GM23338 (cell line): ENCODE data around the gene CTF1. TPM values are rescaled to one million over a fixed set of nuclear protein-coding genes. Genes with fewer than 3 reads are reported as not detected.

Experiments
- ATAC-seq: fragments of 200-7000 bp; cut with Tn5 transposase; 3 replicates; pipeline ENCODE4 v1.9.1; 2020
- DNase-seq: peaks from one replicate; pipeline ENCODE4 v3.0.0-alpha.2; 2015; ENCODE audit warnings: low spot score
- H2AFZ ChIP-seq: fragments of 200-600 bp; sonication (generic); 2 replicates; pipeline ENCODE4 v1.8.0; 2016; ENCODE audit warnings: antibody characterized with exemption, mild to moderate bottlenecking, moderate library complexity
- H3F3A ChIP-seq: fragments of 200-600 bp; sonication (generic); replicated peaks from 2 replicates; pipeline ENCODE4 v1.8.0; 2017; ENCODE audit warnings: antibody characterized with exemption, mixed run types, low read depth
- H3K27ac ChIP-seq: fragments of 200-600 bp; sonication (generic); 2 replicates; pipeline ENCODE4 v1.6.1; 2016; ENCODE audit warnings: low read depth
- H3K27me3 ChIP-seq: fragments of 200-600 bp; sonication (generic); 2 replicates; pipeline ENCODE4 v1.8.0; 2016; ENCODE audit warnings: mild to moderate bottlenecking, mixed run types, moderate library complexity; ENCODE audit not compliant: insufficient read depth
- H3K36me3 ChIP-seq: fragments of 200-600 bp; sonication (generic); 2 replicates; pipeline ENCODE4 v1.8.0; 2016; ENCODE audit warnings: mild to moderate bottlenecking; ENCODE audit not compliant: insufficient read depth
- H3K4me1 ChIP-seq: fragments of 200-600 bp; sonication (generic); 2 replicates; pipeline ENCODE4 v1.8.0; 2016; ENCODE audit warnings: mild to moderate bottlenecking, moderate library complexity; ENCODE audit not compliant: insufficient read depth
- H3K4me2 ChIP-seq: fragments of 200-600 bp; sonication (generic); 2 replicates; pipeline ENCODE4 v1.7.1; 2017; ENCODE audit warnings: mixed run types
- H3K4me3 ChIP-seq: fragments of 200-600 bp; sonication (generic); 2 replicates; pipeline ENCODE4 v1.6.1; 2016; ENCODE audit warnings: mixed run types
- H3K79me2 ChIP-seq: fragments of 200-600 bp; sonication (generic); replicated peaks from 2 replicates; pipeline ENCODE4 v1.8.0; 2017; ENCODE audit warnings: mild to moderate bottlenecking; ENCODE audit not compliant: insufficient read depth
- H3K9me2 ChIP-seq: fragments of 200-600 bp; sonication (generic); 2 replicates; pipeline ENCODE4 v1.8.0; 2017; ENCODE audit not compliant: insufficient read depth
- H4K20me1 ChIP-seq: fragments of 200-600 bp; sonication (generic); replicated peaks from 2 replicates; pipeline ENCODE4 v1.8.0; 2017; ENCODE audit warnings: mild to moderate bottlenecking; ENCODE audit not compliant: insufficient read depth
- H3K27ac Mint-ChIP-seq: 2 replicates; pipeline ENCODE4 v1.8.0; 2020; ENCODE audit warnings: inconsistent platforms, mild to moderate bottlenecking, moderate library complexity, mixed read lengths
- H3K27me3 Mint-ChIP-seq: 3 replicates; pipeline ENCODE4 v1.8.0; 2022; ENCODE audit warnings: low read depth, mild to moderate bottlenecking, moderate library complexity, mixed read lengths, inconsistent platforms; ENCODE audit not compliant: insufficient read depth, poor library complexity
- H3K36me3 Mint-ChIP-seq: 3 replicates; pipeline ENCODE4 v1.8.0; 2021; ENCODE audit warnings: low read depth, mild to moderate bottlenecking, inconsistent platforms, moderate library complexity, mixed read lengths
- H3K4me1 Mint-ChIP-seq: 3 replicates; pipeline ENCODE4 v1.8.0; 2020; ENCODE audit warnings: mild to moderate bottlenecking, inconsistent platforms, mixed read lengths
- H3K4me3 Mint-ChIP-seq: 3 replicates; pipeline ENCODE4 v1.8.0; 2021; ENCODE audit warnings: moderate library complexity, mild to moderate bottlenecking, inconsistent platforms, mixed read lengths
- H3K9me3 Mint-ChIP-seq: 3 replicates; pipeline ENCODE4 v1.8.0; 2020; ENCODE audit warnings: moderate library complexity, mild to moderate bottlenecking, inconsistent platforms, mixed read lengths
- CREB1 ChIP-seq: fragments of 250-450 bp; sonication (Bioruptor Pico); IDR thresholded peaks from 2 replicates; pipeline ENCODE4 v1.5.0; 2020; ENCODE audit warnings: low read depth, mild to moderate bottlenecking, moderate library complexity
- CTCF ChIP-seq, 2 experiments: fragments of 200-600 bp in 1 of 2; sonication (generic) in 1 of 2; conservative IDR thresholded peaks; 2 replicates each; pipeline versions ENCODE4 v1.5.1 to v1.6.1; 2016 to 2017; ENCODE audit warnings: antibody characterized with exemption in 2 of 2, low read depth in 2 of 2, mild to moderate bottlenecking in 2 of 2, moderate library complexity in 1 of 2
- ETS1 ChIP-seq: IDR thresholded peaks from 2 replicates; pipeline ENCODE4 v1.6.1; 2016; ENCODE audit warnings: antibody characterized with exemption
- EZH2 ChIP-seq: fragments of 200-600 bp; sonication (generic); IDR thresholded peaks from one replicate; pipeline ENCODE4 v1.8.0; 2017; ENCODE audit warnings: antibody characterized with exemption, mild to moderate bottlenecking, low read depth; ENCODE audit not compliant: unreplicated experiment
- EZH2phosphoT487 ChIP-seq: fragments of 200-600 bp; sonication (generic); IDR thresholded peaks from one replicate; pipeline ENCODE4 v1.8.1; 2018; ENCODE audit warnings: antibody characterized with exemption; ENCODE audit not compliant: unreplicated experiment
- JUNB ChIP-seq: IDR thresholded peaks from one replicate; pipeline ENCODE4 v1.6.1; 2016; ENCODE audit warnings: antibody characterized with exemption; ENCODE audit not compliant: unreplicated experiment
- NANOG ChIP-seq: IDR thresholded peaks from 2 replicates; pipeline ENCODE4 v1.6.1; 2016; ENCODE audit warnings: antibody characterized with exemption, borderline replicate concordance
- POLR2AphosphoS5 ChIP-seq: IDR thresholded peaks from 2 replicates; pipeline ENCODE4 v1.6.1; 2016; ENCODE audit warnings: antibody characterized with exemption, low read depth
- REST ChIP-seq: IDR thresholded peaks from one replicate; pipeline ENCODE4 v1.6.1; 2018; ENCODE audit warnings: antibody characterized with exemption; ENCODE audit not compliant: unreplicated experiment
- STAT1 ChIP-seq: IDR thresholded peaks from one replicate; pipeline ENCODE4 v1.6.1; 2016; ENCODE audit warnings: antibody characterized with exemption; ENCODE audit not compliant: unreplicated experiment
- ZNF114 ChIP-seq: fragments of 250-450 bp; sonication (Bioruptor Pico); IDR thresholded peaks from 2 replicates; pipeline ENCODE4 v1.5.0; 2020; ENCODE audit warnings: mild to moderate bottlenecking, moderate library complexity
- ZNF331 ChIP-seq: fragments of 250-450 bp; sonication (Bioruptor Pico); IDR thresholded peaks from 2 replicates; pipeline ENCODE4 v1.5.0; 2020; ENCODE audit warnings: low read depth, mild to moderate bottlenecking, moderate library complexity
- ZNF462 ChIP-seq: fragments of 250-450 bp; sonication (Bioruptor Pico); IDR thresholded peaks from 2 replicates; pipeline ENCODE4 v1.5.0; 2020; ENCODE audit warnings: mild to moderate bottlenecking, moderate library complexity
- polyA plus RNA-seq: library from polyadenylated mRNA; unstranded; fragments of >200 nt; fragmentation: Nextera tagmentation; extraction: Ambion mirVana; gene quantifications from 2 replicates; pipeline ENCODE4 v1.2.1, GENCODE V29; 2016
- total RNA-seq: library from RNA; depleted of rRNA; stranded (reverse); fragments of >200 nt; shearing (Covaris generic); gene quantifications from 2 replicates; pipeline ENCODE4 v1.2.3, GENCODE V29; 2014

CTF1 gene
- total and polyA plus RNA-seq, 2 experiments from 2014 or later, result 0.24 to 0.52 TPM

- H3K36me3 ChIP-seq, result no peaks in the 10 kb centered on the region
- ATAC-seq (no peak), DNase-seq (no peak)
- Mint-ChIP-seq H3K4me1 (peaks cover 10% of the 10 kb centered on the region), H3K36me3 (peaks cover 2% of the 10 kb centered on the region), H3K27ac (no peak overlapping the region), H3K27me3 (peaks cover 21% of the 10 kb centered on the region), H3K9me3 (no peaks in the 10 kb centered on the region), H3K4me3 (peak overlapping the region; percentile 16; the same call in 1 of the 3 replicates)
- H3K27ac ChIP-seq, result no peak overlapping the region
- no peak for TF ChIP-seq ETS1
- TF ChIP-seq EZH2phosphoT487, result no peak
- TF ChIP-seq NANOG, result no peak
- TF ChIP-seq CREB1 (CRISPR knock-in tag), result no peak
- no peak for TF ChIP-seq EZH2
- TF ChIP-seq STAT1, result no peak
- no peak for TF ChIP-seq JUNB
- no peak for TF ChIP-seq ZNF331 (CRISPR knock-in tag)
- TF ChIP-seq REST, result no peak
- TF ChIP-seq POLR2AphosphoS5, result no peak
- TF ChIP-seq ZNF114, result no peak
- TF ChIP-seq ZNF462 (CRISPR knock-in tag), result no peak
- no peak for TF ChIP-seq CTCF (conservative IDR thresholded peaks at IDR 0.05; ENCODE audit: low read depth in 2 of 2)
- peaks cover 10% of the 10 kb centered on the region; the same call in 1 of the 2 replicates for H3K4me1 ChIP-seq
- H3K4me2 ChIP-seq, result no peak overlapping the region
- no peak overlapping the region for H3K4me3 ChIP-seq
- H3K27me3 ChIP-seq, result no peaks in the 10 kb centered on the region
- H3K9me2 ChIP-seq, result no peaks in the 10 kb centered on the region
- no peak overlapping the region for H2AFZ ChIP-seq
- H4K20me1 ChIP-seq, result peaks cover 4% of the 10 kb centered on the region; the same call in 1 of the 2 replicates
- H3K79me2 ChIP-seq, result peaks cover 13% of the 10 kb centered on the region
- peaks cover 5% of the 10 kb centered on the region; the same call in 1 of the 2 replicates for H3F3A ChIP-seq
Measured at GRCh38 chr16:30920891-30921290, 24.5 kb downstream of the CTF1 start.
